Measurements from ENCODE around the gene CDH4. TPM values are rescaled to one million over a fixed set of nuclear protein-coding genes. Genes with fewer than 3 reads are reported as not detected.

The CDH4 gene
- total RNA-seq, 1 experiment from 2014 or later, result 5.3 TPM

GRCh38 chr20:61605862-61606557 is 353.9 kb downstream of the CDH4 start (continued):
- TF ChIP-seq AR (CRISPR knock-in tag; IDR thresholded peaks at IDR 0.05) (no peak), RELA (CRISPR knock-in tag; IDR thresholded peaks at IDR 0.05; ENCODE audit: borderline replicate concordance) (no peak), JAZF1 (CRISPR knock-in tag; IDR thresholded peaks at IDR 0.05) (no peak), E2F4 (CRISPR knock-in tag; IDR thresholded peaks at IDR 0.05; ENCODE audit: borderline replicate concordance, low read depth) (no peak), NFATC4 (CRISPR knock-in tag; IDR thresholded peaks at IDR 0.05) (no peak), ATF6 (CRISPR knock-in tag; IDR thresholded peaks at IDR 0.05) (no peak), ARID4B (CRISPR knock-in tag; IDR thresholded peaks at IDR 0.05; ENCODE audit: borderline replicate concordance) (no peak), CREM (CRISPR knock-in tag; IDR thresholded peaks at IDR 0.05) (no peak), NR2C2 (CRISPR knock-in tag; IDR thresholded peaks at IDR 0.05) (no peak), ZNF232 (CRISPR knock-in tag; IDR thresholded peaks at IDR 0.05) (no peak), MXD4 (CRISPR knock-in tag; IDR thresholded peaks at IDR 0.05; ENCODE audit: borderline replicate concordance) (no peak)

- ChIA-PET CTCF (interaction anchor here (0.5 kb wide), 1 partner anchor 62 kb away, joined by 3 read pairs; no protein-coding TSS in a partner anchor), POLR2A (no interaction called here)
- DNase-seq (ENCODE audit: low spot score), result peak; percentile 66
- Mint-ChIP-seq H3K36me3 (peaks cover 11% of the 10 kb centered on the region), H3K27ac (no peak overlapping the region), H3K4me1 (no peaks in the 10 kb centered on the region), H3K9me3 (peaks cover 32% of the 10 kb centered on the region), H3K4me3 (no peak overlapping the region), H3K27me3 (ENCODE audit: low read depth) (peaks cover 66% of the 10 kb centered on the region)
- ATAC-seq, result peak; percentile 41; the same call in 1 of the 2 replicates
- 0 out of 2 replicates have a peak, but pooled peaks have one; percentile 61 for TF ChIP-seq TEAD4 (CRISPR knock-in tag; IDR thresholded peaks at IDR 0.05)
- TF ChIP-seq SMAD4 (CRISPR knock-in tag; IDR thresholded peaks at IDR 0.05), result 0 out of 2 replicates have a peak, but pooled peaks have one; percentile 73
- TF ChIP-seq IRF1 (CRISPR knock-in tag; IDR thresholded peaks at IDR 0.05), result no peak
- TF ChIP-seq ZNF263 (CRISPR knock-in tag; IDR thresholded peaks at IDR 0.05; ENCODE audit: low read depth), result no peak
- no peak for TF ChIP-seq TCF7 (CRISPR knock-in tag; IDR thresholded peaks at IDR 0.05; ENCODE audit: low read depth)
- peak; percentile 42; the same call in 1 of the 2 replicates for TF ChIP-seq FOXK1 (CRISPR knock-in tag; IDR thresholded peaks at IDR 0.05)
- peak; percentile 75; the same call in 1 of the 2 replicates for TF ChIP-seq JUN (CRISPR knock-in tag; IDR thresholded peaks at IDR 0.05)
- no peak for TF ChIP-seq RORB (CRISPR knock-in tag; IDR thresholded peaks at IDR 0.05)
- TF ChIP-seq MAX (CRISPR knock-in tag; IDR thresholded peaks at IDR 0.05), result peak; percentile 26; the same call in 1 of the 2 replicates
- TF ChIP-seq FOXP4 (CRISPR knock-in tag; IDR thresholded peaks at IDR 0.05), result peak; percentile 77; the same call in 1 of the 2 replicates
These were observed 356.4 kb downstream of the CDH4 start for GRCh38 chr20:61608275-61609085.
